Cardiac atrium fibroblast (primary cell): ENCODE results near the gene SYPL2. TPM values are rescaled to one million over a fixed set of nuclear protein-coding genes. Genes with fewer than 3 reads are reported as not detected.

ENCODE experiments used
- total RNA-seq: library from RNA; depleted of rRNA; stranded (reverse); fragments of >200 nt; gene quantifications from 2 replicates; pipeline ENCODE4 v1.2.3, GENCODE V29; 2015

The SYPL2 gene
- under 0.01 TPM in 2 replicates for total RNA-seq

DNA sequence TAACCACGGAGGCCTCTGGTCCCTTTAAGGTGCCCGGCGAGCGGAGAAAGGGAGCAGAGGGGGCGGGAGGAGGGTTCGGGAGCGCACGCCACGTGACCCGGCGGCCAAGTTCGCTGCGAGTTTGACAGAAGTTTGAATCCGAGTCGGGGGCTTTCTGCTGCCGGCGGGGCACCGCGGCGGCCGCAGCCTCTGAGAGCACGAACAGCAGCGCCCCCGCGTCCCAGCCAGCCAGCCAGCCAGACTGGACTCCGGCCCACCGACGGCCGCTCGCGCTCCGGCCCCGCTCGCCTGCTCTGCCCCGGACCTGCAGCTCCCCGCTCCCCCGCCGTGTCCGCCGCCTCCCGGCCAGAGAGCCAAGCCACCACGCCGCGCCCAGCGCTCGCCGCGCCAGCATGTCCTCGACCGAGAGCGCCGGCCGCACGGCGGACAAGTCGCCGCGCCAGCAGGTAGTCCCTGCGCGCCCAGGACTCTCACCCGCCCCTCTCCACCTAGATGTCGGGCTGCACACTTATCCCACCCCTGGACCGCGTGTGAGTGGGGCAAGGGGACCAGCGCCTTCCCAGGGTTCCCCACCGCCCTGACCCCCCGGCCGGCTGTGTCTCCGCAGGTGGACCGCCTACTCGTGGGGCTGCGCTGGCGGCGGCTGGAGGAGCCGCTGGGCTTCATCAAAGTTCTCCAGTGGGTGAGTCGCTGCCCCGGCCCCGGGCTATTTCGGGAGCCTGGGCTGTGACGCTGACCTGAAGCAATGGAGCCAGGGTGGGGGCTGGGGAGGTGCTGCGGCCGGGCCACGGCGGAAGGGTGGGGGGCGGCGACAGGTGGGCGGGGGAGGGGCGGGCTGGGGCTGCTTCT is at the start of gene SYPL2:
Gene SYPL2 (plus strand): TSS at position 95 of the 849 bp plus-strand sequence. CDS start 298 bp downstream, at position 393.

DNA sequence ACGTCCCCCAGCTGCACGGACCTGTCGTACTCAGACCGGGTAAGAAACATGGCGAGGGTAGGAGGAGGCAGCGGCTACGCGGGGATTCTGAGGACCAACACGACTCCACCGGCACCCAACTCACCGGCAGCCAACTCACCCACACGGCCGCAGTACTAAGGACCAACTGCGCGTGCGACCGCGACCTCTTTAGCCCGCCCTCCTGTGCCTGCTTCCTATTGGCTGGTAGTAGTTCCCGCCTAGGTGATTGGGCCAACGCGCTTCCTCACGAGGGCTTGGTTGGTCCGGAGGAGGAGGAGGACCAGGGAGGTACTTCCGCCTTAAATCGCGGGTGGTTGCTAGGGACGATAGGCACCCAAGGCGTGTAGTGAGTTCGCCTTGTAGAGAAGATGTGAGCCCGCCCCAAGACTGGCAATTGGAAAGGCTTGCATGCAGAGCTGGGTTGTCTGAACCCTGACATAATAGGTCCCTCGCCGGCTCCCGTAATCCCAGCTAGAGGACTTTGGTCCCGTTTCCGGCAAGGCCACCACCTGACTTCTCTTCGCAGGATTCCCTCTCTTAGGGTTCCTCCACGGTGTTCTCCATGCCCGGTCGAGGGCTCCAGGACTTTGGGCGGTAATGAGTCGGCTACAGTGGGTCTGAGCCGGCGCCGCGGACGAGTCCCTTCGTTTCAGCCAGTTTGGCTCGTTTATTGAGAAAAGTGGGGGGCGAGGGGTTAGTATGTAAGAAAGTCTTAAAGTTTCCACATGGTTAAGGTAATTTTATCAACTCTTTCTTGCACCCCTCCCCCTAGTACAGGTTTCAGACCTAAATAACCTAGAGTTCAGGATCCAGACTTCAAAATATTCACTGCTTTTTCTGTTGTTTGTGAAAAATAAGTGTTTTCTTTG is 39.8 kb upstream of the SYPL2 start, which contains the start of gene PSMA5:
Gene PSMA5 (minus strand): TSS at position 168 of the 890 bp plus-strand sequence. CDS start 118 bp downstream, at position 50.

DNA sequence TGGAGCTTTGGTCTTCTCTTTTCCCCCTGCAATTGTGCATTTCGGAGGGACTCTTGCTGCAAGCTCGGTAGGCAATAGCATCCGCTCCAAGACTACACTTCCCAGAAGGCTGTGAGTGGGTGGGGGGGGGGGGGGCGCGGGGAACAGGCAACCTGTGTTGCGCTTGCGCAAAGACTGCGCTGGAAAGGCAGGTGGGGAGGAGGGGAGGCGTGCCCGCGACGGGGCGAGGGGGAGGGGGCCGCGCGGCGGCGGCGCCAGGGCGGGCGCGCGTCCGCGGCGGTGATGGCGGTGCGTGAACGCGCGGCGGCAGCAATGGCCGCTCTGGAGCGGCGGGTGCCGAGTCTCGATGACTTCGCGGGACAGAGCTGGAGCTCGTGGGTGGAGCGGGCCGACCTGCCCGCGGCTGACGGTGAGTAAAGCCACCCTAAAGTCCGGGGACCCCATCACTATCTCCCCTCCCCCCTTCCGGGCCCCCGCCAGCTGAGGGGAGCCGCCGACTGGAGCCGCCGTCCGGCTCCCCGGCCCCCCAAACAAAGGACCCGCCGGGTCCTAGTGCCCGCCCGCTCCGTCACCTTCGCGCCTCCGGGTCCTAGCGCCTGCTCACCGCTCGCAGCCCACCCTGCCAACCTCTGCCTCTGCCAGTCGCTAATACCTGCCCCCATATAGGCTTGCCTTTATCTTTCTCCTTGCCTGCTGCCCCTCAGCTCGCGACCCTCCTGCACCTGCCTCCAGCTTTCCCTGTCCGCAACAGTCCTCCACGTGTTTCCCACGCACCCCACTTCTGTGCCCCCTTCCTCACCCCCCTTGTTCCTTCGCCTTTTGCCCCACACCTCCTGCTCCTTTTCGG is 17.5 kb downstream of the SYPL2 start, which contains the start of gene ATXN7L2:
Gene ATXN7L2 (plus strand): TSS at position 234 of the 847 bp plus-strand sequence. CDS start 49 bp downstream, at position 283.

DNA sequence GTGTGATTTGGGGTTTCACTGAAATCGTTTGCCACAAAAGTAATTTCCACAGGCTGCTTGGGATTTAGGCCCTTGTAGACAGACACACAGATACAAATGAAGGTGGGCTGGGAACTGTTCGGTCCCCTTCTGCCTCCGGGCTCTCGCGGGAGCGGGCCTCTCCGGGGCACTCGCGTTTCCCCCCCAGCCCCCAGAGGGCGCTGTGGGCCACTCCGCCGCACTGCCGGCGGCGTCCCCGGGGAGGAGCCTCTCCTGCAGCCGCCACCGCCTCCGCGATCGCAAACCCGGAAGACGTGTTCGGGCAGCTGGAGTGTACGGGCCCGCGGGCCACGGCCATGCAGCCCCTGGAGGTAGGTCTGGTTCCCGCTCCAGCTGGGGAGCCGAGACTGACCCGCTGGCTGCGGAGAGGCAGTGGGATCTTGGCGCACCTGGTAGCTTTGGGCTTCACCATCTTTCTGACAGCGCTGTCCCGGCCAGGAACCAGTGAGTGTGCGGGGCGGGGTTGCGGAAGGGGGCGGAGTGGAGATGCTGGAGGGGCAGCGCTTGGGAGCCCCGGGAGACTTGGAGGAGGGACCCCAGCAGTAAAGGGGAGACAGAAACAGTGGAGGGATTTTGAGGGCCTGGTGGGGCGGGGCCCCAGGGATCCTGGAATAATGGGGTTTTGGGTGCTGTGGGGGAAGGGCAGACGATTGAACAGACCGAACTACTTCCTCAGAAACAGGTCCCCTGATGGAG is 27.6 kb downstream of the SYPL2 start, which contains the start of gene CYB561D1:
Gene CYB561D1 (plus strand): TSS at position 290 of the 735 bp plus-strand sequence. CDS start 46 bp downstream, at position 336.

DNA sequence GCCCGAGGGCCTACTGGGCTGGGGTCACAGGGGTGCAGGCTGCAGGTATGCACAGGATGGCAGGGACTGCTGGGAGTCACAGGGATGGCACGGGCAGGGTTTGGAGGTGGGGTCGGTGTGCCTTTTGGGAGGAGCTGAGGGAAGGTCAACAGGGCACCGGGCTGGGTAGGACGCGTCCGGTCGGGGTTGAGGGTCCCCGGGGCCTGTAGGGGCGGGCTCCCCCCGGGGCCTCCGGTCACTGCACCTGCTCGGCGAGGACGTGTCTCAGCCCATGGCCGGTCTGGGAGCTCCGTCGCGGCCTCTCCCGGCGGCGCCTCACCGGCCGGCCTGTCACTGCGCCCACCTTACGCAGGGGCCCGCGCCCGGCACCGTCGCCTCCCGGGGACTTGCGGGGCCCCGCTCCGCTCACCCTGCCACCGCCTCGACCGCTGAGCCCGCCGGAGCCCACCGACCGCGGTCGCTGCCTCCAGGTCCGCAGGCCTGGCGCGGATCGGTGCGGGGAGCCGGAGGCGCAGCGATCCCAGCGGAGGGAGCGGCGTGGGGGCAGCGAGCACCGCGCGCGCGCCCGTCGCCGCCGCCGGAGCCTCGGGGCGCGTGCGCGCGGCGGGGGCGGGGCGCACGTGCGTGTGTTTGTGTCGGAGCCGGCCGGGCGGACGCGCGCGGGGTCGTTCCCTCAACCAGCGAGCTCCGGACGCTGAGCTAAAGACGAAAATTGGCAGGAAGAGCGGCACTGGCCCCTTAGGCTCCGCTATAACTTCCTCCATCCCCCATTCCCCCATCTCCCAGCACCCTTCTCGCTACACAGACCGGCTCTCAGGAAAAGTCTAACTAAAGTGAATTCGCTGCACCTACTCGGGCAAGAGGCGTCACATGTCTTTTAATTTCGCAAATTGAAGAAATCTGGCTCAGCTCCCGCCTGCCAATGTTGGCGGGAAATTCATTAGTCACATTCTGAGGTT is 43.1 kb downstream of the SYPL2 start, which contains the start of gene AMIGO1:
Gene AMIGO1 (minus strand): TSS at position 552 of the 959 bp plus-strand sequence. CDS start 815 bp downstream, outside the sequence.

Other genes starting within 250 kb of the SYPL2 start
- 0.72 and 1.5 TPM in 2 replicates for gene CELSR2, start 217.0 kb upstream of the SYPL2 start, total RNA-seq
- gene PSRC1, start 183.4 kb upstream of the SYPL2 start, total RNA-seq, result 13.9 and 18.4 TPM in 2 replicates
- not detected in 2 replicates for gene MYBPHL, start 159.5 kb upstream of the SYPL2 start, total RNA-seq
- 2.3 and 10.0 TPM in 2 replicates for gene SORT1, start 68.6 kb upstream of the SYPL2 start, total RNA-seq
- gene PSMA5, start 40.1 kb upstream of the SYPL2 start, total RNA-seq, result 34.7 and 41.5 TPM in 2 replicates
- 3.1 and 4.7 TPM in 2 replicates for gene ATXN7L2, start 17.4 kb downstream of the SYPL2 start, total RNA-seq
- 6.5 and 7.8 TPM in 2 replicates for gene CYB561D1, start 27.5 kb downstream of the SYPL2 start, total RNA-seq
- 0.36 and 1.6 TPM in 2 replicates for gene AMIGO1, start 43.2 kb downstream of the SYPL2 start, total RNA-seq
- gene GPR61, start 73.3 kb downstream of the SYPL2 start, total RNA-seq, result not detected in 2 replicates
- gene GNAI3, start 82.1 kb downstream of the SYPL2 start, total RNA-seq, result 10.0 and 10.5 TPM in 2 replicates
- gene GNAT2, start 153.1 kb downstream of the SYPL2 start, total RNA-seq, result 9.0 TPM in 1 of 2 replicates, not detected in the other
- gene AMPD2, start 153.3 kb downstream of the SYPL2 start, total RNA-seq, result 74.8 and 93.0 TPM in 2 replicates
- 16.4 and 21.2 TPM in 2 replicates for gene GSTM4, start 189.6 kb downstream of the SYPL2 start, total RNA-seq
- gene GSTM2, start 201.5 kb downstream of the SYPL2 start, total RNA-seq, result 9.9 and 16.8 TPM in 2 replicates
- not detected in 2 replicates for gene GSTM1, start 221.3 kb downstream of the SYPL2 start, total RNA-seq
- gene GSTM5, start 245.7 kb downstream of the SYPL2 start, total RNA-seq, result 0.49 TPM in 1 of 2 replicates, not detected in the other